Astrocyte of the cerebellum (primary cell): Measurements from ENCODE around the gene RNF113B.
A peak's percentile ranks its signal among the peaks of the same experiment; 100 is the strongest.

ENCODE experiments used
- DNase-seq: peaks from one replicate; pipeline ENCODE4 v3.0.0-alpha.2; 2011; ENCODE audit warnings: low read depth
- H3K4me3 ChIP-seq: 2 replicates; pipeline ENCODE4 v1.5.1; 2011; ENCODE audit warnings: mild to moderate bottlenecking, low read depth, low read length, moderate library complexity
- in situ Hi-C: cut with HindIII; loops from 2 replicates; pipeline ENCODE4 v1.10.0; 2017; ENCODE audit warnings: low sequenced_read_pairs
- TF ChIP-seq, protein P1 (sequence below): IDR thresholded peaks from 2 replicates; pipeline ENCODE4 v1.5.1; 2012; ENCODE audit warnings: low read length, low read depth, moderate library complexity, mild to moderate bottlenecking; ENCODE audit errors: missing control alignments

The RNF113B gene

DNA sequence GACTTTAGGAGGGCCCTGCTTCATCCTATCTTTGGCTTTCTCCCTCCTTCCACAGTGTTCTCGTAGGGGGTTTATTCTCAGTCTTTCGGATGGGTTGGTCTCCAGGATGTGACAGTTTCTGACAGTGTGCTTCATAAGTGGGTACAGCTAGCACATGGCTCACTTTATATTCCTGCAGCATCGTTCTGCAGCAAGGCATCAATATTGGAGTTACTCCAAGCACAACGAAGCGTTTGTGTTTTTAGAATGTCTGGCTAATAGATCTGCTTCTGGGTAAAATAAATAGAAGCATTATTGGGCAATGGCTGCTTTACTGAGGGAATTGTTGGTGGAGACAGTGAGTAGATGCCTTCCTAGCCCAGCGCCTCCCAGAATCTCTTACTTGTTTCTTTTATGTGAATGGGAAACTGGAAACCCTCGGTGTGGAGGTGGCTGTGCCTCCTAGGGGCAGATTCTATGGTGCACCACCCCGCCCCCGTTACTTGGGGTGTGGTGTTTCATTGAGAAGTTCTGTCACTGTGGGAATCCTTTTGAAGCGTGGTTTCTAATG lies 32.2 kb downstream of the RNF113B start:
- in situ Hi-C loops: loop anchor here (25.0 kb wide), 1 partner anchor 517 kb away; no protein-coding TSS in a partner anchor
- H3K4me3 ChIP-seq: peak overlapping the region; percentile 70
- DNase-seq: no peak
- TF ChIP-seq, protein P1, sequence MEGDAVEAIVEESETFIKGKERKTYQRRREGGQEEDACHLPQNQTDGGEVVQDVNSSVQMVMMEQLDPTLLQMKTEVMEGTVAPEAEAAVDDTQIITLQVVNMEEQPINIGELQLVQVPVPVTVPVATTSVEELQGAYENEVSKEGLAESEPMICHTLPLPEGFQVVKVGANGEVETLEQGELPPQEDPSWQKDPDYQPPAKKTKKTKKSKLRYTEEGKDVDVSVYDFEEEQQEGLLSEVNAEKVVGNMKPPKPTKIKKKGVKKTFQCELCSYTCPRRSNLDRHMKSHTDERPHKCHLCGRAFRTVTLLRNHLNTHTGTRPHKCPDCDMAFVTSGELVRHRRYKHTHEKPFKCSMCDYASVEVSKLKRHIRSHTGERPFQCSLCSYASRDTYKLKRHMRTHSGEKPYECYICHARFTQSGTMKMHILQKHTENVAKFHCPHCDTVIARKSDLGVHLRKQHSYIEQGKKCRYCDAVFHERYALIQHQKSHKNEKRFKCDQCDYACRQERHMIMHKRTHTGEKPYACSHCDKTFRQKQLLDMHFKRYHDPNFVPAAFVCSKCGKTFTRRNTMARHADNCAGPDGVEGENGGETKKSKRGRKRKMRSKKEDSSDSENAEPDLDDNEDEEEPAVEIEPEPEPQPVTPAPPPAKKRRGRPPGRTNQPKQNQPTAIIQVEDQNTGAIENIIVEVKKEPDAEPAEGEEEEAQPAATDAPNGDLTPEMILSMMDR: peak; percentile 41

GRCh38 chr13:98144027-98144741 lies 32.9 kb downstream of the RNF113B start:
- peak overlapping the region; percentile 70 for H3K4me3 ChIP-seq
- TF ChIP-seq, protein P1: no peak
- no peak for DNase-seq
- in situ Hi-C loops: loop anchor here (25.0 kb wide), 1 partner anchor 518 kb away; no protein-coding TSS in a partner anchor

GRCh38 chr13:98143601-98144026 lies 33.5 kb downstream of the RNF113B start:
- peak overlapping the region; percentile 70 for H3K4me3 ChIP-seq
- in situ Hi-C loops: loop anchor here (25.0 kb wide), 1 partner anchor 519 kb away; no protein-coding TSS in a partner anchor
- TF ChIP-seq, protein P1: no peak
- DNase-seq: no peak

GRCh38 chr13:98143157-98143553 lies 33.9 kb downstream of the RNF113B start:
- peak overlapping the region; percentile 70 for H3K4me3 ChIP-seq
- in situ Hi-C loops: loop anchor here (25.0 kb wide), 1 partner anchor 519 kb away; no protein-coding TSS in a partner anchor
- TF ChIP-seq, protein P1: no peak
- DNase-seq: no peak

DNA sequence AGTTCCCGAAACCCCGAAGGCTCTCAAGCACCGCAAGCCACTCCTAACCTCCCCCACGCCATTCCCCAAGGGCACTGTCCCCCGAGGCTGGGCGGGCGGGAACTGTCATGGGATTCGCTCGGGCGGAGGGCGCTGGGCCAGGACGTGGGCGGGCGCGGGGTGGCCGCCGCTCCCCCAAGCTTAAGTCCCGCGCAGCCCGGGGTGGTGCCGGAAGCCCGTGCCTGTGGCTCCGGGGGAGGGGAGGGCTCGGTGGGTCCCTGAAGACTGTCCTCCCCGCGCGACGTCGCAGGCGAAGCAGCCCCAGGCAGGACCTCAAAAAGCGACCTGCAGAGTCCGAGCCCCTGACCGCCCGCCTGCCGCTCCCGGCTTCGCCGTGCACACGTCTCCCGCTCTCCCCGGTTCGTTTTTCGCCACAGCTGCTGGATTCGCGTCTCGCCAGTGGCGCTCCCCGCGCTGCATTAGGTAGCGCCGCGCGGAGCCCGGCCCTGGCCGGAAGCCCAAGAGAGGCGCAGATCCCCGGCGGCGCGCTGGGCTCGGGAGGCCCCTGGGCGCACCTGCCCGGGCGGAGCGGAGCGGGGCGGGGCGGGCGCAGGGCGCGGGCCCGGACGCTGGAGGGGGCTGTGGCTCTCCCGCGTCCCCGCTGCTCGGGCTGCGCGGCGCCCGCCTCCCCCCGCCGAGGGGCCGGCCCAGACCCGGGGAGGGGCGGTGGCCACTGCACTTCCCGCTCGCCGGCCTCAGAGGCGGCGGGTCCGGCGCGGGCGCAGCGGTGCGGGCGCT lies 34.5 kb downstream of the RNF113B start, which contains the start of gene FARP1:
FARP1 (plus strand) TSS at position 715 of the 777 bp plus-strand sequence. CDS start 70,149 bp downstream, outside the sequence.
- in situ Hi-C loops: loop anchor here (25.0 kb wide), 1 partner anchor 520 kb away; no protein-coding TSS in a partner anchor
- TF ChIP-seq, protein P1: no peak
- peak within 1 kb of the TSS; percentile 70 for H3K4me3 ChIP-seq
- DNase-seq: no peak
